ENCODE measurements around the gene NATD1. TPM values are rescaled to one million over a fixed set of nuclear protein-coding genes. Genes with fewer than 3 reads are reported as not detected.

NATD1 gene
- total RNA-seq, 1 donor from 2014 or later: 7.9 TPM

GRCh38 chr17:21246698-21247097, 6.5 kb downstream of the NATD1 start:
- Mint-ChIP-seq H3K27ac (ENCODE audit: unreplicated experiment) (no peak overlapping the region), H3K27me3 (ENCODE audit: low read depth, unreplicated experiment) (peaks cover 2% of the 10 kb centered on the region), H3K4me1 (ENCODE audit: low read depth, unreplicated experiment) (peaks cover 1% of the 10 kb centered on the region), H3K36me3 (ENCODE audit: low read depth, unreplicated experiment) (peaks cover 4% of the 10 kb centered on the region), H3K4me3 (ENCODE audit: unreplicated experiment) (no peak overlapping the region), H3K9me3 (ENCODE audit: unreplicated experiment) (no peaks in the 10 kb centered on the region)
- TF ChIP-seq EZH2 (IDR thresholded peaks at IDR 0.05; ENCODE audit: insufficient read depth, low read length): no peak
- no peak for TF ChIP-seq CTCF (IDR thresholded peaks at IDR 0.05; ENCODE audit: insufficient read depth, low read depth, low read length)
- Histone ChIP-seq H3K9ac (ENCODE audit: low read length) (no peak overlapping the region), H3K4me2 (ENCODE audit: low read length) (no peak overlapping the region), H3K27me3 (ENCODE audit: insufficient read depth, low read length) (no peaks in the 10 kb centered on the region), H3K4me1 (ENCODE audit: insufficient read depth, low read length) (no peaks in the 10 kb centered on the region), H3K36me3 (ENCODE audit: insufficient read depth, low read length) (no peaks in the 10 kb centered on the region), H3K27ac (ENCODE audit: low read depth, low read length) (no peak overlapping the region), H3K79me2 (ENCODE audit: insufficient read depth, low read length) (no peaks in the 10 kb centered on the region), H2AFZ (ENCODE audit: low read depth, low read length) (no peak overlapping the region), H3K4me3 (ENCODE audit: insufficient read depth, low read depth, low read length) (no peak overlapping the region), H3K9me3 (ENCODE audit: insufficient read depth, low read depth, low read length) (no peaks in the 10 kb centered on the region), H4K20me1 (ENCODE audit: insufficient read depth, low read length) (peaks cover 39% of the 10 kb centered on the region)
- no peak for DNase-seq (ENCODE audit: low read depth)
- no peak for FAIRE-seq

GRCh38 chr17:21245639-21246084, 7.5 kb downstream of the NATD1 start:
- Histone ChIP-seq H3K79me2 (ENCODE audit: insufficient read depth, low read length) (no peaks in the 10 kb centered on the region), H3K4me2 (ENCODE audit: low read length) (no peak overlapping the region), H3K27me3 (ENCODE audit: insufficient read depth, low read length) (no peaks in the 10 kb centered on the region), H3K4me1 (ENCODE audit: insufficient read depth, low read length) (no peaks in the 10 kb centered on the region), H3K36me3 (ENCODE audit: insufficient read depth, low read length) (no peaks in the 10 kb centered on the region), H4K20me1 (ENCODE audit: insufficient read depth, low read length) (peaks cover 33% of the 10 kb centered on the region), H3K27ac (ENCODE audit: low read depth, low read length) (no peak overlapping the region), H3K9me3 (ENCODE audit: insufficient read depth, low read depth, low read length) (no peaks in the 10 kb centered on the region), H3K4me3 (ENCODE audit: insufficient read depth, low read depth, low read length) (no peak overlapping the region), H2AFZ (ENCODE audit: low read depth, low read length) (no peak overlapping the region), H3K9ac (ENCODE audit: low read length) (no peak overlapping the region)
- Mint-ChIP-seq H3K4me3 (ENCODE audit: unreplicated experiment) (no peak overlapping the region), H3K4me1 (ENCODE audit: low read depth, unreplicated experiment) (peaks cover 1% of the 10 kb centered on the region), H3K27ac (ENCODE audit: unreplicated experiment) (no peak overlapping the region), H3K36me3 (ENCODE audit: low read depth, unreplicated experiment) (peaks cover 4% of the 10 kb centered on the region), H3K9me3 (ENCODE audit: unreplicated experiment) (no peaks in the 10 kb centered on the region), H3K27me3 (ENCODE audit: low read depth, unreplicated experiment) (peaks cover 2% of the 10 kb centered on the region)
- FAIRE-seq (no peak), DNase-seq (ENCODE audit: low read depth) (no peak)
- TF ChIP-seq EZH2 (IDR thresholded peaks at IDR 0.05; ENCODE audit: insufficient read depth, low read length) (no peak), CTCF (IDR thresholded peaks at IDR 0.05; ENCODE audit: insufficient read depth, low read depth, low read length) (no peak)

GRCh38 chr17:21243516-21244303, 9.5 kb downstream of the NATD1 start:
- Histone ChIP-seq H3K27ac (ENCODE audit: low read depth, low read length) (no peak overlapping the region), H3K36me3 (ENCODE audit: insufficient read depth, low read length) (no peaks in the 10 kb centered on the region), H2AFZ (ENCODE audit: low read depth, low read length) (no peak overlapping the region), H3K4me3 (ENCODE audit: insufficient read depth, low read depth, low read length) (no peak overlapping the region), H3K9ac (ENCODE audit: low read length) (no peak overlapping the region), H3K79me2 (ENCODE audit: insufficient read depth, low read length) (no peaks in the 10 kb centered on the region), H4K20me1 (ENCODE audit: insufficient read depth, low read length) (peaks cover 16% of the 10 kb centered on the region), H3K4me1 (ENCODE audit: insufficient read depth, low read length) (no peaks in the 10 kb centered on the region), H3K4me2 (ENCODE audit: low read length) (no peak overlapping the region), H3K27me3 (ENCODE audit: insufficient read depth, low read length) (no peaks in the 10 kb centered on the region), H3K9me3 (ENCODE audit: insufficient read depth, low read depth, low read length) (no peaks in the 10 kb centered on the region)
- Mint-ChIP-seq H3K27ac (ENCODE audit: unreplicated experiment) (no peak overlapping the region), H3K4me3 (ENCODE audit: unreplicated experiment) (no peak overlapping the region), H3K36me3 (ENCODE audit: low read depth, unreplicated experiment) (peaks cover 4% of the 10 kb centered on the region), H3K9me3 (ENCODE audit: unreplicated experiment) (no peaks in the 10 kb centered on the region), H3K27me3 (ENCODE audit: low read depth, unreplicated experiment) (peaks cover 2% of the 10 kb centered on the region), H3K4me1 (ENCODE audit: low read depth, unreplicated experiment) (peaks cover 5% of the 10 kb centered on the region)
- FAIRE-seq: no peak
- DNase-seq (ENCODE audit: low read depth): no peak
- no peak for TF ChIP-seq EZH2 (IDR thresholded peaks at IDR 0.05; ENCODE audit: insufficient read depth, low read length)
- TF ChIP-seq CTCF (IDR thresholded peaks at IDR 0.05; ENCODE audit: insufficient read depth, low read depth, low read length): no peak
